Thoracic aorta (tissue), 2 donors: ENCODE results near the gene OR51G1. TPM values are rescaled to one million over a fixed set of nuclear protein-coding genes. Genes with fewer than 3 reads are reported as not detected.

Experiments used
- ATAC-seq: fragments of 150-250 bp; one replicate; pipeline ENCODE4 v1.8.0; 2017; ENCODE audit warnings: low read depth; ENCODE audit not compliant: insufficient number of reproducible peaks, low FRiP score
- DNase-seq: peaks from one replicate; pipeline ENCODE4 v3.0.0-alpha.2; 2020; ENCODE audit warnings: low spot score
- H3K27ac ChIP-seq, 2 donors: fragments of 200-600 bp; sonication (generic); 1 replicate in 1 of 2; 2 replicates in 1 of 2; pipeline ENCODE4 v1.5.1; 2016; ENCODE audit warnings: mild to moderate bottlenecking in 2 of 2, moderate library complexity in 2 of 2
- H3K27me3 ChIP-seq: fragments of 200-600 bp; sonication (generic); replicated peaks from 2 replicates; pipeline ENCODE4 v1.6.0; 2016; ENCODE audit warnings: mild to moderate bottlenecking; ENCODE audit not compliant: insufficient read depth
- H3K36me3 ChIP-seq: fragments of 200-600 bp; sonication (generic); one replicate; pipeline ENCODE4 v1.5.1; 2016
- H3K4me1 ChIP-seq, 2 donors: fragments of 200-600 bp; sonication (generic); 1 replicate in 1 of 2; 2 replicates in 1 of 2; pipeline versions ENCODE4 v1.5.1 to v1.6.0; 2016; ENCODE audit warnings: low read depth in 2 of 2, mild to moderate bottlenecking in 1 of 2; ENCODE audit not compliant: control insufficient read depth in 1 of 2
- H3K4me3 ChIP-seq: fragments of 200-600 bp; sonication (generic); 2 replicates; pipeline ENCODE4 v1.5.1; 2016; ENCODE audit warnings: mild to moderate bottlenecking
- H3K9me3 ChIP-seq: fragments of 200-600 bp; sonication (generic); 2 replicates; pipeline ENCODE4 v1.5.1; 2016
- total RNA-seq, 2 donors: library from RNA; depleted of rRNA; stranded (reverse); fragments of >200 nt; gene quantifications; one replicate each; pipeline versions ENCODE4 v1.1.0 to v1.2.3, GENCODE V29; 2016
- TF ChIP-seq, protein P1 (sequence below): fragments of 200-600 bp; sonication (generic); IDR thresholded peaks from one replicate; pipeline ENCODE4 v1.5.1; 2019; ENCODE audit warnings: antibody characterized with exemption

OR51G1 gene
- total RNA-seq, 2 donors from 2014 or later, result not detected

GRCh38 chr11:4881188-4881587 is 43.0 kb downstream of the OR51G1 start:
- H3K9me3 ChIP-seq, result no peaks in the 10 kb centered on the region
- no peak overlapping the region for H3K4me3 ChIP-seq
- ATAC-seq, result no peak

More at GRCh38 chr11:4881188-4881587, 43.0 kb downstream of the OR51G1 start:
- Histone ChIP-seq H3K27me3 (no peaks in the 10 kb centered on the region), H3K4me1 (no peaks in the 10 kb centered on the region), H3K27ac (no peak overlapping the region), H3K36me3 (no peaks in the 10 kb centered on the region)
- TF ChIP-seq, protein P1, sequence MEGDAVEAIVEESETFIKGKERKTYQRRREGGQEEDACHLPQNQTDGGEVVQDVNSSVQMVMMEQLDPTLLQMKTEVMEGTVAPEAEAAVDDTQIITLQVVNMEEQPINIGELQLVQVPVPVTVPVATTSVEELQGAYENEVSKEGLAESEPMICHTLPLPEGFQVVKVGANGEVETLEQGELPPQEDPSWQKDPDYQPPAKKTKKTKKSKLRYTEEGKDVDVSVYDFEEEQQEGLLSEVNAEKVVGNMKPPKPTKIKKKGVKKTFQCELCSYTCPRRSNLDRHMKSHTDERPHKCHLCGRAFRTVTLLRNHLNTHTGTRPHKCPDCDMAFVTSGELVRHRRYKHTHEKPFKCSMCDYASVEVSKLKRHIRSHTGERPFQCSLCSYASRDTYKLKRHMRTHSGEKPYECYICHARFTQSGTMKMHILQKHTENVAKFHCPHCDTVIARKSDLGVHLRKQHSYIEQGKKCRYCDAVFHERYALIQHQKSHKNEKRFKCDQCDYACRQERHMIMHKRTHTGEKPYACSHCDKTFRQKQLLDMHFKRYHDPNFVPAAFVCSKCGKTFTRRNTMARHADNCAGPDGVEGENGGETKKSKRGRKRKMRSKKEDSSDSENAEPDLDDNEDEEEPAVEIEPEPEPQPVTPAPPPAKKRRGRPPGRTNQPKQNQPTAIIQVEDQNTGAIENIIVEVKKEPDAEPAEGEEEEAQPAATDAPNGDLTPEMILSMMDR, result no peak
- no peak for DNase-seq

Other genes starting within 250 kb of the OR51G1 start
- gene OR51E2, start 226.5 kb downstream of the OR51G1 start, total RNA-seq, result not detected
- gene MMP26, start 219.6 kb downstream of the OR51G1 start, total RNA-seq, result not detected
- not detected for gene OR51F1, start 154.4 kb downstream of the OR51G1 start, total RNA-seq
- not detected for gene OR52R1, start 120.0 kb downstream of the OR51G1 start, total RNA-seq
- not detected for gene OR51F2, start 103.0 kb downstream of the OR51G1 start, total RNA-seq
- not detected for gene OR51S1, start 75.1 kb downstream of the OR51G1 start, total RNA-seq
- gene OR51T1, start 42.4 kb downstream of the OR51G1 start, total RNA-seq, result not detected
- not detected for gene OR51A7, start 20.6 kb downstream of the OR51G1 start, total RNA-seq
- not detected for gene OR51G2, start 5.0 kb downstream of the OR51G1 start, total RNA-seq
- not detected for gene OR51A4, start 23.3 kb upstream of the OR51G1 start, total RNA-seq
- not detected for gene OR51A2, start 31.4 kb upstream of the OR51G1 start, total RNA-seq
- not detected for gene OR51L1, start 70.5 kb upstream of the OR51G1 start, total RNA-seq
- not detected for gene OR52J3, start 122.2 kb upstream of the OR51G1 start, total RNA-seq
- not detected for gene OR52E2, start 135.3 kb upstream of the OR51G1 start, total RNA-seq
- gene OR52E1, start 145.2 kb upstream of the OR51G1 start, total RNA-seq, result not detected
- gene OR52A5, start 214.0 kb upstream of the OR51G1 start, total RNA-seq, result not detected
- gene OR52A1, start 230.4 kb upstream of the OR51G1 start, total RNA-seq, result not detected